OCI-LY3 (cell line): ENCODE results near the gene PRUNE2.

Experiments
- H2AFZ ChIP-seq: fragments of 200-600, 300-600 bp; shearing (Covaris generic); 2 replicates; pipeline ENCODE4 v1.6.0; 2014; ENCODE audit warnings: antibody characterized with exemption, low read depth, low read length
- H3K27ac ChIP-seq: fragments of 200-600, 300-600 bp; sonication (generic); 2 replicates; pipeline ENCODE4 v1.5.1; 2014; ENCODE audit warnings: mild to moderate bottlenecking, low read length, moderate library complexity, mixed read lengths
- H3K27me3 ChIP-seq: fragments of 200-600, 300-600 bp; sonication (generic); 2 replicates; pipeline ENCODE4 v1.6.1; 2014; ENCODE audit warnings: low read depth, low read length, mixed read lengths
- H3K36me3 ChIP-seq: fragments of 200-600, 300-600 bp; sonication (generic); replicated peaks from 2 replicates; pipeline ENCODE3; 2014; ENCODE audit warnings: low read depth, low read length, mixed read lengths
- H3K4me1 ChIP-seq: fragments of 300-600, 200-600 bp; sonication (generic); 2 replicates; pipeline ENCODE4 v1.6.1; 2014; ENCODE audit warnings: low read length, mixed read lengths
- H3K4me2 ChIP-seq: fragments of 200-600, 300-600 bp; sonication (generic); 2 replicates; pipeline ENCODE4 v1.6.1; 2014; ENCODE audit warnings: low read length, mixed read lengths
- H3K4me3 ChIP-seq: fragments of 300-600, 200-600 bp; sonication (generic); 2 replicates; pipeline ENCODE4 v1.5.1; 2014; ENCODE audit warnings: antibody characterized with exemption, mild to moderate bottlenecking, low read length, moderate library complexity
- H3K79me2 ChIP-seq: fragments of 300-600, 200-600 bp; shearing (Covaris generic); 2 replicates; pipeline ENCODE4 v1.6.1; 2014; ENCODE audit warnings: mild to moderate bottlenecking, low read length, mixed read lengths
- H3K9ac ChIP-seq: fragments of 300-600, 200-600 bp; shearing (Covaris generic); 2 replicates; pipeline ENCODE4 v1.6.0; 2014; ENCODE audit warnings: mild to moderate bottlenecking, low read length, moderate library complexity
- H3K9me3 ChIP-seq: fragments of 200-600, 300-600 bp; shearing (Covaris generic); 2 replicates; pipeline ENCODE4 v1.6.1; 2014; ENCODE audit warnings: low read length, mixed read lengths; ENCODE audit not compliant: insufficient read depth
- H4K20me1 ChIP-seq: fragments of 200-600, 300-600 bp; sonication (generic); 2 replicates; pipeline ENCODE4 v1.6.1; 2016; ENCODE audit warnings: low read length, mixed read lengths; ENCODE audit not compliant: insufficient read depth
- EZH2phosphoT487 ChIP-seq: fragments of 200-600 bp; shearing (Covaris generic); IDR thresholded peaks from 2 replicates; pipeline ENCODE4 v1.6.1; 2018; ENCODE audit warnings: antibody characterized with exemption, mixed run types, low read depth
- TF ChIP-seq, protein P1 (sequence below): fragments of 200-600, 300-600 bp; sonication (generic); IDR thresholded peaks from 2 replicates; pipeline ENCODE4 v1.5.1; 2014; ENCODE audit warnings: antibody characterized with exemption, low read length, low read depth

Gene PRUNE2

DNA sequence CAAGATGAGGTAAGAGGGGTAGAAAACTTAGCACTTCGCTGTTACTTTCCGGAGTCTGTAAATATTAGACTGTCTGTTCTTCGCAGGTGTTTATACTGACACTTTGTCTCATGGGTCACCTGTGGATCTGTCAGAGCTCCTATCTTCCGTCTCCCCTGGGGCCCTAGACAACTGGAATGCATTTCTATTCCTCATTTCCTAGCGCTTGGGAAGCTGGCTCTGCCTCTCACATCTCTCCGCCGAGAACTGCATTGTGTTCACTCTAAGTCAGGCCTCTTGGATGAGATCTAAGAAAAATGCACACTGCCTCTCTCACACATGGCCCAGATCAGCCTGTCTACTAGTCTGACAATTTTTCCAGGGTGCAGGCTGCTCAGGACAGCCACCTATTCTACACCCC is 102.2 kb downstream of the PRUNE2 start:
- no peak overlapping the region for H2AFZ ChIP-seq

DNA sequence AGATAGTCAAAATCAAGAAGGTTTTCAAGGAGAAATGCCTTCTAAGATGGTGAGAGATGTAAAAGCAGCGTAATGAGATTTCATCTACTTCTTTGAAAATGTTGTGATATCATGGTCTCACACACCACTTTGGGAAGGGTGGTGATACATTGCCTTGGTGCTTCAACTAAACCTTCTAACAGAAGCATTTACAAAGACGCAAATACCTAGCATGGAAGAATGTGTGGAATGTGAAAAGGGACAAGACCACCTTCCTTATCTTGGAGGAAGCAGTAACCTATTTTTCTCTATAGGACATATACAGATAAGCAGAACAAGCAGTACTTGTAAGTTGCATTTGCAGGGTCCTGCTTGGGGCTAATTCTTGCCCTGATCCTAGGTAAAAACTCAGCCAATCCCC is 102.8 kb downstream of the PRUNE2 start:
- Histone ChIP-seq H2AFZ (no peak overlapping the region), H3K79me2 (no peaks in the 10 kb centered on the region), H3K9me3 (no peaks in the 10 kb centered on the region), H3K27me3 (peaks cover 5% of the 10 kb centered on the region), H3K36me3 (no peaks in the 10 kb centered on the region), H3K27ac (no peak overlapping the region), H3K4me3 (no peak overlapping the region), H3K9ac (no peak overlapping the region), H4K20me1 (no peaks in the 10 kb centered on the region), H3K4me1 (no peaks in the 10 kb centered on the region), H3K4me2 (no peak overlapping the region)
- TF ChIP-seq EZH2phosphoT487: no peak
- TF ChIP-seq, protein P1, sequence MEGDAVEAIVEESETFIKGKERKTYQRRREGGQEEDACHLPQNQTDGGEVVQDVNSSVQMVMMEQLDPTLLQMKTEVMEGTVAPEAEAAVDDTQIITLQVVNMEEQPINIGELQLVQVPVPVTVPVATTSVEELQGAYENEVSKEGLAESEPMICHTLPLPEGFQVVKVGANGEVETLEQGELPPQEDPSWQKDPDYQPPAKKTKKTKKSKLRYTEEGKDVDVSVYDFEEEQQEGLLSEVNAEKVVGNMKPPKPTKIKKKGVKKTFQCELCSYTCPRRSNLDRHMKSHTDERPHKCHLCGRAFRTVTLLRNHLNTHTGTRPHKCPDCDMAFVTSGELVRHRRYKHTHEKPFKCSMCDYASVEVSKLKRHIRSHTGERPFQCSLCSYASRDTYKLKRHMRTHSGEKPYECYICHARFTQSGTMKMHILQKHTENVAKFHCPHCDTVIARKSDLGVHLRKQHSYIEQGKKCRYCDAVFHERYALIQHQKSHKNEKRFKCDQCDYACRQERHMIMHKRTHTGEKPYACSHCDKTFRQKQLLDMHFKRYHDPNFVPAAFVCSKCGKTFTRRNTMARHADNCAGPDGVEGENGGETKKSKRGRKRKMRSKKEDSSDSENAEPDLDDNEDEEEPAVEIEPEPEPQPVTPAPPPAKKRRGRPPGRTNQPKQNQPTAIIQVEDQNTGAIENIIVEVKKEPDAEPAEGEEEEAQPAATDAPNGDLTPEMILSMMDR: no peak

More for the DNA sequence above, 102.2 kb downstream of the PRUNE2 start:
- H3K9ac ChIP-seq: no peak overlapping the region
- no peaks in the 10 kb centered on the region for H3K79me2 ChIP-seq
- H3K4me3 ChIP-seq: no peak overlapping the region
- no peaks in the 10 kb centered on the region for H3K9me3 ChIP-seq
- H3K27me3 ChIP-seq: peaks cover 11% of the 10 kb centered on the region
- no peak overlapping the region for H3K4me2 ChIP-seq
- TF ChIP-seq, protein P1: no peak
- no peak for TF ChIP-seq EZH2phosphoT487
- no peaks in the 10 kb centered on the region for H3K36me3 ChIP-seq
- no peaks in the 10 kb centered on the region for H4K20me1 ChIP-seq
- H3K4me1 ChIP-seq: no peaks in the 10 kb centered on the region
- H3K27ac ChIP-seq: no peak overlapping the region

DNA sequence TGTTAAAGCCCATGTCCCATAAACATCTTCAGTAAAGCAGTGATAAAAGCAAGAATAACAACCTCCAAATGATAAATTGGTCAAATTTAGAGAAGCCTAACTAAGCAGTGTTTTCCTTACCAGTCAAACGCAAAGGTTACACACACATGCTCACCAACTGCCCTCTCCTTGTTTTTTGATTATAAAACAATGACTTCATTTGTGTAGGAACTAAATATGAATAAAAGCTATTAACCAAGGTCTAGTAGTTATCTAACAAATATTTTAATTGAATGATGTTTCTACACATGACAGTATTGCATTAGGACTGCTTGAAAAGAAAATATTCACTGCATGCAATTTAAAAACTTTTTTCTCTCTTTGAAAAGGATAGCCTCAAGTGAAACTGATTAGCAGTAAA is 105.0 kb downstream of the PRUNE2 start:
- H3K9me3 ChIP-seq: no peaks in the 10 kb centered on the region
- H2AFZ ChIP-seq: no peak overlapping the region
- no peak overlapping the region for H3K4me3 ChIP-seq
- no peaks in the 10 kb centered on the region for H3K4me1 ChIP-seq
- no peak overlapping the region for H3K9ac ChIP-seq
- H3K4me2 ChIP-seq: no peak overlapping the region
- TF ChIP-seq, protein P1: no peak
- no peak for TF ChIP-seq EZH2phosphoT487
- H3K27me3 ChIP-seq: peaks cover 10% of the 10 kb centered on the region
- no peaks in the 10 kb centered on the region for H3K36me3 ChIP-seq
- H4K20me1 ChIP-seq: no peaks in the 10 kb centered on the region
- H3K79me2 ChIP-seq: no peaks in the 10 kb centered on the region
- H3K27ac ChIP-seq: no peak overlapping the region

DNA sequence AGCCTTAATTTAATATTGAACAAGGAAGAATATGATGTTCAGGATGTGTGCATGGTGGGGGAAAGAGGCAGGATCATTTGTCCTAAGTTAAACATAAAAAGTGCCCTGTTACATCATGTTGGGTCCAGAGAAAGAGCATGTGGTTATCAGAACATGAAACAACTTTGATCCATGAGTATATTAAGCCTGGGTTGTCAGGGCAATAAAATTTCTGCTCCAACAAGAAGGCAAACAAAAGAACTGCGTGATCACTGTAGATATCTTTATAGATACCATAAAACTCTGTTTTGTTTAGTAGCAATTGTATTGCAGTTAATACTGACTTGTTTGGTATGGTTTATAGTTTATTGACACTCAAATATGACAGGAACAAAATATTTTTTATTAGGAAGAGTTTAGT is 106.4 kb downstream of the PRUNE2 start:
- no peak overlapping the region for H3K4me2 ChIP-seq
- TF ChIP-seq, protein P1: no peak
- TF ChIP-seq EZH2phosphoT487: no peak
- H3K9me3 ChIP-seq: no peaks in the 10 kb centered on the region
- H3K4me3 ChIP-seq: no peak overlapping the region
- H3K4me1 ChIP-seq: no peaks in the 10 kb centered on the region
- no peak overlapping the region for H2AFZ ChIP-seq
- no peaks in the 10 kb centered on the region for H3K36me3 ChIP-seq
- no peaks in the 10 kb centered on the region for H4K20me1 ChIP-seq
- no peaks in the 10 kb centered on the region for H3K79me2 ChIP-seq
- no peak overlapping the region for H3K9ac ChIP-seq
- H3K27ac ChIP-seq: no peak overlapping the region
- peaks cover 10% of the 10 kb centered on the region for H3K27me3 ChIP-seq
